WTC11 (cell line): ENCODE results near the gene MID2. TPM values are rescaled to one million over a fixed set of nuclear protein-coding genes. Genes with fewer than 3 reads are reported as not detected.

Experiments
- ATAC-seq: fragments of 200-7000 bp; cut with Tn5 transposase; 2 replicates; pipeline ENCODE4 v1.10.0; 2021; ENCODE audit warnings: mild to moderate bottlenecking, moderate library complexity
- CTCF ChIA-PET: fragments of 300-600 bp; sonication (Branson Sonifier 250); formaldehyde crosslinking; loops from one replicate; lab custom pipeline; 2021; ENCODE audit warnings: antibody characterized with exemption; lab: Charles Lee
- POLR2A ChIA-PET: fragments of 350-600 bp; sonication (Branson Sonifier 250); formaldehyde crosslinking; loops from one replicate; lab custom pipeline; 2021; ENCODE audit warnings: antibody characterized with exemption; lab: Charles Lee
- DNase-seq: peaks from one replicate; pipeline ENCODE4 v3.0.0; 2021; ENCODE audit warnings: low spot score
- H3K27ac Mint-ChIP-seq: 2 replicates; pipeline ENCODE4 v1.8.0; 2021; ENCODE audit warnings: mixed read lengths
- H3K27me3 Mint-ChIP-seq: 2 replicates; pipeline ENCODE4 v1.8.0; 2021; ENCODE audit warnings: low read depth, mild to moderate bottlenecking, moderate library complexity, mixed read lengths
- H3K36me3 Mint-ChIP-seq: 2 replicates; pipeline ENCODE4 v1.8.0; 2021; ENCODE audit warnings: mixed read lengths
- H3K4me1 Mint-ChIP-seq: 2 replicates; pipeline ENCODE4 v1.8.0; 2022; ENCODE audit warnings: mixed read lengths
- H3K4me3 Mint-ChIP-seq: 2 replicates; pipeline ENCODE4 v1.8.0; 2021; ENCODE audit warnings: mild to moderate bottlenecking, moderate library complexity, mixed read lengths
- H3K9me3 Mint-ChIP-seq: 2 replicates; pipeline ENCODE4 v1.8.0; 2021; ENCODE audit warnings: mixed read lengths
- ATF1 ChIP-seq: sonication (generic); formaldehyde crosslinking; IDR thresholded peaks from 2 replicates; pipeline ENCODE4 v1.8.1; 2023; ENCODE audit warnings: mild to moderate bottlenecking, moderate library complexity, missing genetic modification reagents
- CTCF ChIP-seq: fragments of 200-600 bp; IDR thresholded peaks from 2 replicates; pipeline ENCODE4 v1.8.0; 2022; ENCODE audit warnings: antibody characterized with exemption
- ELF4 ChIP-seq: sonication (generic); formaldehyde crosslinking; IDR thresholded peaks from 2 replicates; pipeline ENCODE4 v1.8.1; 2022; ENCODE audit warnings: low read depth, mild to moderate bottlenecking, moderate library complexity, missing genetic modification reagents
- FOXP1 ChIP-seq: sonication (generic); formaldehyde crosslinking; IDR thresholded peaks from 2 replicates; pipeline ENCODE4 v1.8.0; 2022; ENCODE audit warnings: missing genetic modification reagents, mild to moderate bottlenecking, moderate library complexity, borderline replicate concordance
- HMGA2 ChIP-seq: fragments of 250-450 bp; sonication (Bioruptor Pico); IDR thresholded peaks from 2 replicates; pipeline ENCODE4 v1.4.0; 2021; ENCODE audit warnings: mild to moderate bottlenecking, moderate library complexity
- MAX ChIP-seq: sonication (generic); formaldehyde crosslinking; IDR thresholded peaks from 2 replicates; pipeline ENCODE4 v1.8.0; 2022; ENCODE audit warnings: mild to moderate bottlenecking, missing genetic modification reagents
- NFATC4 ChIP-seq: fragments of 250-450 bp; sonication (Bioruptor Pico); IDR thresholded peaks from 2 replicates; pipeline ENCODE4 v1.9.0; 2021; ENCODE audit warnings: mild to moderate bottlenecking
- OVOL2 ChIP-seq: fragments of 250-450 bp; sonication (Bioruptor Pico); IDR thresholded peaks from 2 replicates; pipeline ENCODE4 v1.9.0; 2021; ENCODE audit warnings: mild to moderate bottlenecking, borderline replicate concordance
- RELA ChIP-seq: sonication (generic); formaldehyde crosslinking; IDR thresholded peaks from 2 replicates; pipeline ENCODE4 v1.8.1; 2022; ENCODE audit warnings: missing genetic modification reagents, mild to moderate bottlenecking, borderline replicate concordance
- SOX15 ChIP-seq: fragments of 250-450 bp; sonication (Bioruptor Pico); IDR thresholded peaks from 2 replicates; pipeline ENCODE4 v1.9.0; 2021; ENCODE audit warnings: mild to moderate bottlenecking
- SP1 ChIP-seq: sonication (generic); formaldehyde crosslinking; conservative IDR thresholded peaks from 2 replicates; pipeline ENCODE4 v1.8.1; 2022; ENCODE audit warnings: missing genetic modification reagents
- STAT6 ChIP-seq: sonication (generic); formaldehyde crosslinking; conservative IDR thresholded peaks from 2 replicates; pipeline ENCODE4 v1.8.1; 2023; ENCODE audit warnings: mild to moderate bottlenecking, low read depth, missing genetic modification reagents, moderate library complexity
- TP53 ChIP-seq: sonication (generic); formaldehyde crosslinking; IDR thresholded peaks from 2 replicates; pipeline ENCODE4 v1.8.1; 2023; ENCODE audit warnings: mild to moderate bottlenecking, missing genetic modification reagents
- ZNF121 ChIP-seq: sonication (generic); formaldehyde crosslinking; IDR thresholded peaks from 2 replicates; pipeline ENCODE4 v1.8.0; 2023; ENCODE audit warnings: missing genetic modification reagents
- ZNF512 ChIP-seq: sonication (generic); formaldehyde crosslinking; IDR thresholded peaks from 2 replicates; pipeline ENCODE4 v1.8.1; 2022; ENCODE audit warnings: missing genetic modification reagents, borderline replicate concordance
- total RNA-seq: library from RNA; stranded (reverse); gene quantifications from 3 replicates; pipeline ENCODE4 v1.2.3, GENCODE V29; 2021
- TF ChIP-seq, protein P1 (sequence below): fragments of 250-450 bp; sonication (Bioruptor Pico); IDR thresholded peaks from 2 replicates; pipeline ENCODE4 v1.9.0; 2021; ENCODE audit warnings: mild to moderate bottlenecking

Gene MID2
- total RNA-seq, 1 experiment from 2014 or later = 6.4 TPM

DNA sequence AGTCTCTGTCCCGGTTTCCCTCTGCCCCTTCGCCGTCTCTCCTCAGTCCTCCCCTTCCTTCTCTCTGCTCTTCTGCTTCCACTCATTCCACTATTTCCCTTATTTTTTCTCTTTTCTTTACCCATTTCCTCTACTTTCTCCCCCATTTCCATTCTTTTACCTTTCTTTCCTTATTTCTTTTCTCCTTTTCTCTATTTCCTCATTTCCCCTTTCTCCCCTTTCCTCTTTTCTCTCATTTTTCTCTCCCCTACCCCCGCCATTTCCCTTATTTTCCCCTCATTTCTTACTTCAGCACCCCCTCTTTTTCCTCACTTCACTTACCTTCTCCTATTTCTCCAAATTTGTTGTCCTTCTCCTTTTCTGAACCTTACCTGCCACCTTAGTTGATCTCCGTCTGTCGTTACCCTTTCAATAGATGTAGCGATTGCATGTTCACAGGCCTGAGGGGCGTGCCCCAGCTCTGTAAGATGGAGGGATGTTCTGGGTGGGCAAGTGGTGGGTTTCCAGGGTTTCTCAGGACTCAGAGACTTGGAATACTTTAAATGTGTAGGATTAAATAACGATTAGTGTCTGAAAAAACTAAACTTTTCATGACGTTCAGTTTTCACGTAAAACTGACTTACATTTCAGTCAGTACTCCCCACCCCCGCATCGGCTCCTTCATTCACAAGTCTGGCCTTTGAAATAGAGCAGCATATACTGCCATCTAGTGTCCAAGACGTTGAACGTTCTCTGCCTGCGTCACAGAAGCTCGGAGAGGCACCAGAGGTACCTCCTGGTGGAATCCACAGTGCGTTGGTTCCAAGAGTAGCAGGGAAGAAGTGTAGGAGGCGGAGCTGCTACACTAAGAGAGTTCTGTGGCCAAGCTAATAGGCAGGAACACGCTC lies 48.8 kb upstream of the MID2 start:
- peaks cover 31% of the 10 kb centered on the region for H3K27me3 Mint-ChIP-seq
- H3K4me3 Mint-ChIP-seq = peak overlapping the region; percentile 81
- H3K9me3 Mint-ChIP-seq = no peaks in the 10 kb centered on the region

GRCh38 chrX:107777536-107777832 lies 48.2 kb upstream of the MID2 start, which contains the start of gene NCBP2L:
Gene NCBP2L (plus strand): TSS chrX:107777733. CDS start chrX:107794221, 16,488 bp downstream.
- no peaks in the 10 kb centered on the region for H3K9me3 Mint-ChIP-seq
- TF ChIP-seq, protein P1, sequence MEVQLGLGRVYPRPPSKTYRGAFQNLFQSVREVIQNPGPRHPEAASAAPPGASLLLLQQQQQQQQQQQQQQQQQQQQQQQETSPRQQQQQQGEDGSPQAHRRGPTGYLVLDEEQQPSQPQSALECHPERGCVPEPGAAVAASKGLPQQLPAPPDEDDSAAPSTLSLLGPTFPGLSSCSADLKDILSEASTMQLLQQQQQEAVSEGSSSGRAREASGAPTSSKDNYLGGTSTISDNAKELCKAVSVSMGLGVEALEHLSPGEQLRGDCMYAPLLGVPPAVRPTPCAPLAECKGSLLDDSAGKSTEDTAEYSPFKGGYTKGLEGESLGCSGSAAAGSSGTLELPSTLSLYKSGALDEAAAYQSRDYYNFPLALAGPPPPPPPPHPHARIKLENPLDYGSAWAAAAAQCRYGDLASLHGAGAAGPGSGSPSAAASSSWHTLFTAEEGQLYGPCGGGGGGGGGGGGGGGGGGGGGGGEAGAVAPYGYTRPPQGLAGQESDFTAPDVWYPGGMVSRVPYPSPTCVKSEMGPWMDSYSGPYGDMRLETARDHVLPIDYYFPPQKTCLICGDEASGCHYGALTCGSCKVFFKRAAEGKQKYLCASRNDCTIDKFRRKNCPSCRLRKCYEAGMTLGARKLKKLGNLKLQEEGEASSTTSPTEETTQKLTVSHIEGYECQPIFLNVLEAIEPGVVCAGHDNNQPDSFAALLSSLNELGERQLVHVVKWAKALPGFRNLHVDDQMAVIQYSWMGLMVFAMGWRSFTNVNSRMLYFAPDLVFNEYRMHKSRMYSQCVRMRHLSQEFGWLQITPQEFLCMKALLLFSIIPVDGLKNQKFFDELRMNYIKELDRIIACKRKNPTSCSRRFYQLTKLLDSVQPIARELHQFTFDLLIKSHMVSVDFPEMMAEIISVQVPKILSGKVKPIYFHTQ (CRISPR knock-in tag) = no peak
- TF ChIP-seq ATF1 (CRISPR knock-in tag) (no peak), FOXP1 (CRISPR knock-in tag) (no peak), OVOL2 (no peak), HMGA2 (CRISPR knock-in tag) (no peak), STAT6 (CRISPR knock-in tag) (no peak), ELF4 (CRISPR knock-in tag) (no peak), SOX15 (CRISPR knock-in tag) (no peak), SP1 (CRISPR knock-in tag) (no peak), RELA (no peak), TP53 (CRISPR knock-in tag) (no peak), NFATC4 (CRISPR knock-in tag) (no peak), MAX (CRISPR knock-in tag) (no peak)
- TF ChIP-seq, all 79 proteins: peak for 0
- peak within 1 kb of the TSS; percentile 81 for H3K4me3 Mint-ChIP-seq
- ATAC-seq (no peak), DNase-seq (no peak)
- H3K36me3 Mint-ChIP-seq = no peaks in the 10 kb centered on the region
- ChIA-PET POLR2A (interaction anchor here (0.6 to 1.3 kb wide), 6 partner anchors 25 to 149 kb away, joined by 3 to 4 read pairs (median 3); partner anchors contain the start of gene PRPS1), CTCF (interaction anchor here (0.6 to 4.1 kb wide), 25 partner anchors 9 to 362 kb away, joined by 3 to 108 read pairs (median 7); partner anchors contain the start of gene PRPS1)
- peaks cover 25% of the 10 kb centered on the region for H3K4me1 Mint-ChIP-seq
- no peak within 1 kb of the TSS for H3K27ac Mint-ChIP-seq
- H3K27me3 Mint-ChIP-seq = peaks cover 31% of the 10 kb centered on the region

More for the DNA sequence above, 48.8 kb upstream of the MID2 start:
- POLR2A ChIA-PET = interaction anchor here (0.6 to 1.7 kb wide), 7 partner anchors 25 to 149 kb away, joined by 3 to 8 read pairs (median 3); partner anchors contain the start of gene PRPS1
- CTCF ChIA-PET = interaction anchor here (0.6 to 4.1 kb wide), 26 partner anchors 9 to 362 kb away, joined by 3 to 108 read pairs (median 8); partner anchors contain the start of gene PRPS1
- Mint-ChIP-seq H3K27ac (no peak overlapping the region), H3K4me1 (peaks cover 30% of the 10 kb centered on the region), H3K36me3 (no peaks in the 10 kb centered on the region)
- ATAC-seq (peak; percentile 72), DNase-seq (peak; percentile 67)
- TF ChIP-seq CTCF (peak; percentile 35; the same call in 1 of the 2 replicates), ZNF121 (no peak), ZNF512 (CRISPR knock-in tag) (peak; percentile 80; the same call in 1 of the 2 replicates)
- TF ChIP-seq, all 79 proteins: peak for 2
